Prostate gland (tissue), 2 donors: Measurements from ENCODE around the gene PTPRG. TPM values are rescaled to one million over a fixed set of nuclear protein-coding genes. Genes with fewer than 3 reads are reported as not detected.

Experiments
- DNase-seq: peaks from one replicate; pipeline ENCODE4 v3.0.0-alpha.2; 2019; ENCODE audit warnings: low spot score
- H3K27ac ChIP-seq, 2 donors: fragments of 200-600 bp; sonication (generic); 2 replicates each; pipeline ENCODE4 v1.5.1; 2017 to 2019
- H3K27me3 ChIP-seq: fragments of 200-600 bp; sonication (generic); replicated peaks from 2 replicates; pipeline ENCODE4 v1.5.1; 2019; ENCODE audit not compliant: insufficient read depth
- H3K36me3 ChIP-seq, 2 donors: fragments of 200-600 bp; sonication (generic); 1 replicate in 1 of 2; 2 replicates in 1 of 2; pipeline versions ENCODE4 v1.5.1 to v1.8.1; 2017 to 2019
- H3K4me1 ChIP-seq: fragments of 200-600 bp; sonication (generic); replicated peaks from 2 replicates; pipeline ENCODE4 v1.5.1; 2019
- H3K4me3 ChIP-seq, 2 donors: fragments of 200-600 bp; sonication (generic); 2 replicates each; pipeline ENCODE4 v1.5.1; 2017 to 2019
- H3K9me3 ChIP-seq: fragments of 200-600 bp; sonication (generic); 2 replicates; pipeline ENCODE4 v1.5.1; 2017
- CTCF ChIP-seq, 4 experiments: fragments of 200-600 bp in 2 of 4; fragments of 450-650 bp in 2 of 4; sonication (generic) in 2 of 4; IDR thresholded peaks; 1 replicate in 3 of 4; 2 replicates in 1 of 4; pipeline ENCODE4 v1.5.1; 2016 to 2019; ENCODE audit warnings: antibody characterized with exemption in 4 of 4, mild to moderate bottlenecking in 2 of 4, moderate library complexity in 2 of 4
- POLR2A ChIP-seq: fragments of 450-650 bp; IDR thresholded peaks from one replicate; pipeline ENCODE4 v1.6.1; 2016; ENCODE audit warnings: antibody characterized with exemption, mild to moderate bottlenecking
- POLR2AphosphoS5 ChIP-seq: sonication (generic); formaldehyde crosslinking; IDR thresholded peaks from one replicate; pipeline ENCODE4 v1.6.1; 2017; ENCODE audit warnings: antibody characterized with exemption
- WGBS: methylation state at CpG from one replicate; pipeline ENCODE4 v1.1.5; 2018; 5-methylcytosine and 5-hydroxymethylcytosine counted together
- intact Hi-C: fragments of 100-400 bp; cut with DNase I; formaldehyde crosslinking; loops from one replicate; pipeline ENCODE4 v1.14.2; 2022
- total RNA-seq, 2 donors: library from RNA; depleted of rRNA; stranded (reverse); fragments of >200 nt; gene quantifications; one replicate each; pipeline ENCODE4 v1.1.0, GENCODE V29; 2016

Gene PTPRG
- total RNA-seq, 2 donors from 2014 or later = 22.0 to 78.6 TPM

- H3K4me1 ChIP-seq = no peaks in the 10 kb centered on the region
- intact Hi-C loops = no loop called here
- no peak overlapping the region for H3K27ac ChIP-seq
- H3K36me3 ChIP-seq = no peaks in the 10 kb centered on the region
- 37% methylated on average over 2 of the region's 2 CpGs for WGBS
- H3K9me3 ChIP-seq = no peaks in the 10 kb centered on the region
- H3K27me3 ChIP-seq = no peaks in the 10 kb centered on the region
- H3K4me3 ChIP-seq = no peak overlapping the region
- TF ChIP-seq POLR2A (no peak), POLR2AphosphoS5 (no peak), CTCF (IDR thresholded peaks at IDR 0.05) (no peak)
- no peak for DNase-seq
Observed at GRCh38 chr3:61979638-61980037, 418.3 kb downstream of the PTPRG start.

- WGBS = 49% methylated on average over 4 of the region's 4 CpGs
- no peaks in the 10 kb centered on the region for H3K36me3 ChIP-seq
- H3K9me3 ChIP-seq = no peaks in the 10 kb centered on the region
- TF ChIP-seq POLR2A = no peak
- no peak for TF ChIP-seq POLR2AphosphoS5
- TF ChIP-seq CTCF (IDR thresholded peaks at IDR 0.05) = no peak
- no peaks in the 10 kb centered on the region for H3K27me3 ChIP-seq
- no peaks in the 10 kb centered on the region for H3K4me1 ChIP-seq
- DNase-seq = no peak
- no peak overlapping the region for H3K27ac ChIP-seq
- intact Hi-C loops = no loop called here
- no peak overlapping the region for H3K4me3 ChIP-seq
Observed at GRCh38 chr3:61980041-61980440, 418.7 kb downstream of the PTPRG start.

- DNase-seq = no peak
- H3K4me3 ChIP-seq = no peak overlapping the region
- no peaks in the 10 kb centered on the region for H3K4me1 ChIP-seq
- no peak for TF ChIP-seq POLR2AphosphoS5
- TF ChIP-seq POLR2A = no peak
- no peak for TF ChIP-seq CTCF (IDR thresholded peaks at IDR 0.05)
- WGBS = 91% methylated on average over 7 of the region's 7 CpGs
- H3K27me3 ChIP-seq = no peaks in the 10 kb centered on the region
- no peak overlapping the region for H3K27ac ChIP-seq
- intact Hi-C loops = no loop called here
- no peaks in the 10 kb centered on the region for H3K36me3 ChIP-seq
- no peaks in the 10 kb centered on the region for H3K9me3 ChIP-seq
Observed at GRCh38 chr3:61981060-61981459, 419.7 kb downstream of the PTPRG start.

GRCh38 chr3:61983479-61983878, 422.1 kb downstream of the PTPRG start:
- H3K27me3 ChIP-seq = no peaks in the 10 kb centered on the region
- no peak overlapping the region for H3K27ac ChIP-seq
- DNase-seq = no peak
- no peak for TF ChIP-seq POLR2A
- TF ChIP-seq CTCF (IDR thresholded peaks at IDR 0.05) = no peak
- no peak for TF ChIP-seq POLR2AphosphoS5
- H3K9me3 ChIP-seq = no peaks in the 10 kb centered on the region
- no peaks in the 10 kb centered on the region for H3K4me1 ChIP-seq
- H3K36me3 ChIP-seq = no peaks in the 10 kb centered on the region
- H3K4me3 ChIP-seq = no peak overlapping the region
- intact Hi-C loops = no loop called here

- H3K9me3 ChIP-seq = no peaks in the 10 kb centered on the region
- TF ChIP-seq POLR2A = no peak
- no peak for TF ChIP-seq POLR2AphosphoS5
- TF ChIP-seq CTCF (IDR thresholded peaks at IDR 0.05) = no peak
- H3K27me3 ChIP-seq = no peaks in the 10 kb centered on the region
- H3K36me3 ChIP-seq = no peaks in the 10 kb centered on the region
- DNase-seq = no peak
- intact Hi-C loops = no loop called here
- no peaks in the 10 kb centered on the region for H3K4me1 ChIP-seq
- H3K4me3 ChIP-seq = no peak overlapping the region
- H3K27ac ChIP-seq = no peak overlapping the region
- 70% methylated on average over 3 of the region's 3 CpGs for WGBS
Observed at GRCh38 chr3:61985020-61985419, 423.6 kb downstream of the PTPRG start.
